Hepatocyte (in vitro differentiated cells): ENCODE measurements around the gene CRYM. TPM values are rescaled to one million over a fixed set of nuclear protein-coding genes. Genes with fewer than 3 reads are reported as not detected.

Source experiments
- DNase-seq: peaks from one replicate; pipeline ENCODE4 v3.0.0-alpha.2; 2016; ENCODE audit warnings: low spot score
- H2AFZ ChIP-seq: fragments of 200-600 bp; sonication (generic); 2 replicates; pipeline ENCODE4 v1.6.0; 2016; ENCODE audit warnings: antibody characterized with exemption, mild to moderate bottlenecking
- H3K27ac ChIP-seq: fragments of 200-600 bp; sonication (generic); 2 replicates; pipeline ENCODE4 v1.5.1; 2016; ENCODE audit warnings: mild to moderate bottlenecking
- H3K27me3 ChIP-seq: fragments of 200-600 bp; sonication (generic); 2 replicates; pipeline ENCODE4 v1.6.1; 2016
- H3K36me3 ChIP-seq: fragments of 200-600 bp; sonication (generic); replicated peaks from 2 replicates; pipeline ENCODE4 v1.5.1; 2016; ENCODE audit warnings: low read depth; ENCODE audit not compliant: insufficient read depth
- H3K4me1 ChIP-seq: fragments of 200-600 bp; sonication (generic); 2 replicates; pipeline ENCODE4 v1.5.1; 2016; ENCODE audit warnings: mild to moderate bottlenecking, moderate library complexity; ENCODE audit not compliant: insufficient read depth
- H3K4me2 ChIP-seq: fragments of 200-600 bp; sonication (generic); 2 replicates; pipeline ENCODE4 v1.6.0; 2016
- H3K4me3 ChIP-seq: fragments of 200-600 bp; sonication (generic); 2 replicates; pipeline ENCODE4 v1.5.1; 2016; ENCODE audit warnings: mild to moderate bottlenecking
- H3K79me2 ChIP-seq: fragments of 200-600 bp; sonication (generic); 2 replicates; pipeline ENCODE4 v1.6.0; 2017; ENCODE audit warnings: mild to moderate bottlenecking
- H3K9me2 ChIP-seq: fragments of 200-600 bp; sonication (generic); replicated peaks from 2 replicates; pipeline ENCODE4 v1.6.0; 2017; ENCODE audit warnings: mild to moderate bottlenecking; ENCODE audit not compliant: insufficient read depth
- H3K9me3 ChIP-seq: fragments of 200-600 bp; sonication (generic); 2 replicates; pipeline ENCODE4 v1.5.1; 2016; ENCODE audit warnings: low read depth, mild to moderate bottlenecking
- H4K20me1 ChIP-seq: fragments of 200-600 bp; sonication (generic); 2 replicates; pipeline ENCODE4 v1.6.0; 2016; ENCODE audit warnings: mild to moderate bottlenecking; ENCODE audit not compliant: insufficient read depth, poor library complexity, severe bottlenecking
- CTCF ChIP-seq: fragments of 200-600 bp; sonication (generic); IDR thresholded peaks from 2 replicates; pipeline ENCODE4 v1.5.1; 2016; ENCODE audit warnings: antibody characterized with exemption, mild to moderate bottlenecking; ENCODE audit not compliant: poor library complexity
- EZH2 ChIP-seq: fragments of 200-600 bp; sonication (generic); IDR thresholded peaks from 2 replicates; pipeline ENCODE4 v1.6.1; 2016; ENCODE audit warnings: antibody characterized with exemption, mild to moderate bottlenecking, borderline replicate concordance
- EZH2phosphoT487 ChIP-seq: fragments of 200-600 bp; sonication (generic); IDR thresholded peaks from one replicate; pipeline ENCODE4 v1.6.1; 2018; ENCODE audit warnings: antibody characterized with exemption, mild to moderate bottlenecking, low read depth, moderate library complexity; ENCODE audit not compliant: unreplicated experiment, severe bottlenecking
- WGBS: methylation state at CpG from one replicate; pipeline ENCODE4 v1.1.6; 2016; ENCODE audit warnings: low lambda C conversion rate; ENCODE audit errors: missing lambda C conversion rate; 5-methylcytosine and 5-hydroxymethylcytosine counted together
- polyA plus RNA-seq: library from polyadenylated mRNA; unstranded; fragments of >200 nt; fragmentation: Nextera tagmentation; extraction: Ambion mirVana; gene quantifications from 2 replicates; pipeline ENCODE4 v1.2.1, GENCODE V29; 2016
- total RNA-seq: library from RNA; depleted of rRNA; stranded (reverse); fragments of >200 nt; gene quantifications from 2 replicates; pipeline ENCODE4 v1.2.3, GENCODE V29; 2014

The CRYM gene
- total and polyA plus RNA-seq, 2 experiments from 2014 or later: 5.7 to 6.3 TPM

GRCh38 chr16:21284414-21284813, 6.3 kb upstream of the CRYM start:
- no peak for DNase-seq
- Histone ChIP-seq H3K9me2 (no peaks in the 10 kb centered on the region), H3K27ac (no peak overlapping the region), H2AFZ (no peak overlapping the region), H3K36me3 (no peaks in the 10 kb centered on the region), H3K4me1 (peaks cover 2% of the 10 kb centered on the region), H3K4me3 (peak overlapping the region; percentile 57), H3K9me3 (peaks cover 7% of the 10 kb centered on the region), H4K20me1 (no peaks in the 10 kb centered on the region), H3K27me3 (peaks cover 3% of the 10 kb centered on the region), H3K79me2 (no peaks in the 10 kb centered on the region), H3K4me2 (peak overlapping the region; percentile 82)
- TF ChIP-seq CTCF (no peak), EZH2 (no peak), EZH2phosphoT487 (no peak)
- WGBS: 94% methylated on average over 4 of the region's 4 CpGs

GRCh38 chr16:21283521-21284289, 5.6 kb upstream of the CRYM start:
- TF ChIP-seq CTCF: peak; percentile 55
- no peak for TF ChIP-seq EZH2
- Histone ChIP-seq H3K27me3 (peaks cover 3% of the 10 kb centered on the region), H3K27ac (peak overlapping the region; percentile 48), H2AFZ (peak overlapping the region; percentile 73), H3K4me1 (peaks cover 2% of the 10 kb centered on the region), H3K4me2 (peak overlapping the region; percentile 82), H4K20me1 (no peaks in the 10 kb centered on the region), H3K9me2 (no peaks in the 10 kb centered on the region), H3K36me3 (no peaks in the 10 kb centered on the region), H3K4me3 (peak overlapping the region; percentile 57), H3K79me2 (no peaks in the 10 kb centered on the region), H3K9me3 (peaks cover under 1% of the 10 kb centered on the region)
- WGBS: 3% methylated on average over 38 of the region's 67 CpGs
- peak; percentile 79 for DNase-seq

DNA sequence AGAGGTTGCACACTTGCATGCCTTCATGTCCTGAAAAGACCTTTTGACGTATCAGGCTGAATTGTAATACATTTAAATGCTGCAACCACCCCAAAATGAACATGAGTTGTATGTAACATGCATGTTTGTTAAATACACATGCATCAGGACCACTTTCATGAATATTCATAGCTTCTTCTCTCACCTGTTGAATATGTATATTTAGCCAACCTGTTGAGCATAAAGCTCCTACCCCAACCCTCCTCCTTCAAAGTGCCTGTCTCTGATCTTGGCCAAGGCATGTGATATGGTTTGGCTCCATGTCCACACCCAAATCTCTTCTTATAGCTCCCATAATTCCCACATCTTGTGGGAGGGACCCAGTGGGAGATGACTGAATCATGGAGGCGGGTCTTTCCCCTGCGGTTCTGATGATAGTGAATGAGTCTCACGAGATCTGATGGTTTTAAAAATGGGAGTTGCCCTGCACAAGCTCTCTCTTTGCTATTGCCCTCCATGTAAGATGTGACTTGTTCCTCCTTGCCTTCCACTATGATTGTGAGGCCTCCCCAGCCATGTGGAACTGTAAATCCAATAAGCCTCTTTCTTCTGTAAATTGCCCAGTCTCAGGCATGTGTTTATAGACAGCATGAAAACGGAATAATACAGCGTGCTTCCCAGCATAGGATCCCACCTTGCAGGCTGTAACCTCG, 3.8 kb upstream of the CRYM start:
- H3K27ac ChIP-seq: no peak overlapping the region
- no peaks in the 10 kb centered on the region for H3K9me3 ChIP-seq
- no peak for TF ChIP-seq CTCF
- no peak for TF ChIP-seq EZH2phosphoT487
- TF ChIP-seq EZH2: no peak
- no peaks in the 10 kb centered on the region for H4K20me1 ChIP-seq
- no peak overlapping the region for H3K4me3 ChIP-seq
- no peaks in the 10 kb centered on the region for H3K79me2 ChIP-seq
- no peaks in the 10 kb centered on the region for H3K36me3 ChIP-seq
- H3K4me1 ChIP-seq: peaks cover 2% of the 10 kb centered on the region
- 92% methylated on average over 7 of the region's 7 CpGs for WGBS
- no peak for DNase-seq
- H2AFZ ChIP-seq: no peak overlapping the region
- H3K4me2 ChIP-seq: no peak overlapping the region
- H3K9me2 ChIP-seq: no peaks in the 10 kb centered on the region
- peaks cover 13% of the 10 kb centered on the region for H3K27me3 ChIP-seq
